Heart left ventricle (tissue), 13 donors: ENCODE data around the gene CCDC188.

Experiments used
- CTCF ChIP-seq, 12 donors: fragments of 200-600 bp; sonication (generic) in 4 of 12; IDR thresholded peaks; one replicate each; pipeline versions ENCODE4 v1.5.0 to v1.8.0; 2018 to 2022; ENCODE audit warnings: antibody characterized with exemption in 12 of 12, mild to moderate bottlenecking in 5 of 12
- POLR2A ChIP-seq, 2 donors: fragments of 450-650 bp; IDR thresholded peaks; one replicate each; pipeline ENCODE4 v1.6.1; 2017; ENCODE audit warnings: antibody characterized with exemption in 2 of 2, mild to moderate bottlenecking in 2 of 2, moderate library complexity in 2 of 2
- donor health status: ischemic (EF 13 %, LVEDD 7.1; RV severe dilation, severe dysfunction).
- donor health status: DM: no; HTN: yes; CAD: no.
- donor health status: DM: no; HTN: no; CAD: no.
- donor health status: ischemic (EF 25% LVEDD 6.9; RV normal size, moderate dysfunction).
- donor health status: ischemic (EF 25% LVEDD 5.7; RV mildly dilated, moderate dysfunction).
- donor health status: ischemic (EF 35%, LVEDD 5.7; RV mildly dilated, moderate dysfunction).
- donor health status: nonischemic (EF 11% LVEDD 7.7; RV severe dilation, severe dysfunction).
- donor health status: DM: yes; HTN: yes; CAD: no.
- donor health status: PGD.
- donor health status: ischemic (EF 29% LVEDD 5.4; RV normal size, mild dysfunction).
- donor health status: nonischemic (EF 23%, LVEDD 6.1; RV moderate dilation, normal function).

DNA sequence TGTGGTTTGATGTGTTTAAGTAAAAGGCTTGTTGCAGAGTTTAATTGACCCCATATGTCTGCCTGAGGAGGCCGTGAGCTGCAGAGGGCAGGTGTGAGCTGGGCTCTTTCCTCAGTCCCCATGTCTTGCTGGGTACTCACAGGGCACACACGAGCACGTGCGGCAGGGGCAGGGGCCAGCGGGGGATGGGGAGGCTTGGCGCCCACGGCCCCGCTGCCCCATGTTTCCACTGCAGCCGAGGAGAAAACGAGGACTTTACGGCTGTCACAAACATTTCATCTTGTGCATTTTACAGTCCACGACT is 24.7 kb upstream of the CCDC188 start:
- no peak for TF ChIP-seq CTCF (IDR thresholded peaks at IDR 0.05)
- no peak for TF ChIP-seq POLR2A (IDR thresholded peaks at IDR 0.05)
